Activated CD4-positive, alpha-beta memory T cell treated with anti-CD3 and anti-CD28 coated beads, Interleukin-2, amount 10 ng/mL, durations not matched to agents 7 days and 5 days (primary cell): ENCODE measurements around the gene CDCP2. TPM values are rescaled to one million over a fixed set of nuclear protein-coding genes. Genes with fewer than 3 reads are reported as not detected.

Experiments
- CTCF ChIA-PET: fragments of 350-600 bp; sonication (Branson Sonifier 250); formaldehyde crosslinking; loops from one replicate; lab custom pipeline; 2021; ENCODE audit warnings: antibody characterized with exemption, inconsistent platforms; lab: Charles Lee
- POLR2A ChIA-PET: fragments of 350-600 bp; sonication (Branson Sonifier 250); formaldehyde crosslinking; loops from one replicate; lab custom pipeline; 2021; ENCODE audit warnings: antibody characterized with exemption; lab: Charles Lee
- DNase-seq: peaks from one replicate; pipeline ENCODE4 v3.0.0-alpha.2; 2020
- H3K27ac Mint-ChIP-seq: one replicate; pipeline ENCODE4 v1.8.0; 2021; ENCODE audit warnings: mild to moderate bottlenecking, mixed read lengths
- H3K27me3 Mint-ChIP-seq: one replicate; pipeline ENCODE4 v1.8.0; 2021; ENCODE audit warnings: mixed read lengths
- H3K36me3 Mint-ChIP-seq: one replicate; pipeline ENCODE4 v1.8.0; 2021; ENCODE audit warnings: low read depth, mixed read lengths
- H3K4me1 Mint-ChIP-seq: one replicate; pipeline ENCODE4 v1.8.0; 2021; ENCODE audit warnings: mixed read lengths
- H3K4me3 Mint-ChIP-seq: one replicate; pipeline ENCODE4 v1.8.0; 2021; ENCODE audit warnings: mild to moderate bottlenecking, mixed read lengths
- H3K9me3 Mint-ChIP-seq: one replicate; pipeline ENCODE4 v1.8.0; 2021; ENCODE audit warnings: mixed read lengths
- total RNA-seq, 2 experiments: library from RNA; stranded (reverse); gene quantifications; one replicate each; pipeline ENCODE4 v1.2.3, GENCODE V29; 2021

Gene CDCP2
- total RNA-seq, 2 experiments from 2014 or later, result not detected

DNA sequence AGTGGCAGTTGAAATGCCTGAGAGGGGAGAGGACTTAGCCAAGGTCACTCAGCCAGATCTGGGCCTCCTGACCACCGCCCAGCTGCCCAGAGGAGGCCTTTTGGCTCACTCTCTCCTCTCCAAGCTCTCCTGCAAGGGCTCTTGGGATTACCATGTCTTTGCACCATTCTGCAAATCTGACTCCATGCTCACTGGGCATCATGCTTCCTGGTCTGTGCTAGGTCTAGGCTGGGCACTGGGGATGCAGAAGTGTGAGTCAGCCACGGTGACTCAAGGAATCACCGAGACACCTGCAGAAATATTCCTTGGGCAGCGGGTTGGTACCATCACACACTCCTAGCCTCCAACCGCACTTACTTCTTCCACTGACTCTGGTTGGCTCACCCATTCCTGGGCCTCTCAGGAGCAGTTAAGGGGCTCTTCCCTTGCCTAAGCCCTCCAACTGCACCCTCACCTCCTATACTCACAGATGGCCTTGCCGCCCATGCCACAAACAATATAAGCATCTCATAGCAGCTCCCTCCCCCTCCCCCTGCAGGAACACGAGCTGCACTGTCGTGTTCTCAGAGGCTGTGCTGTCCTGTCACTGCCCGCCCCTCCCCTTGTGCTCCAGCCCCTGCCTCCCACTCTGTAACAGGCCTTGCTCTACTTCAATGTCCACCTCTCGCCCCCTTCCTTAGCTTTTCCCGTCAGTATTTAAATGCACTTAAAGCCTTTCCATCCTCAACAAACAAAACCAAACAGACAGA lies 34.8 kb downstream of the CDCP2 start:
- Mint-ChIP-seq H3K27me3 (peaks cover 4% of the 10 kb centered on the region), H3K27ac (no peak overlapping the region), H3K9me3 (no peaks in the 10 kb centered on the region), H3K4me3 (no peak overlapping the region), H3K36me3 (no peaks in the 10 kb centered on the region), H3K4me1 (peaks cover 4% of the 10 kb centered on the region)
- DNase-seq, result no peak
- CTCF ChIA-PET, result interaction anchor here (1.1 to 1.2 kb wide), 2 partner anchors 36 to 371 kb away, joined by 3 to 6 read pairs; no protein-coding TSS in a partner anchor
- POLR2A ChIA-PET, result interaction anchor here (1.3 kb wide), 1 partner anchor 10 kb away, joined by 3 read pairs; no protein-coding TSS in a partner anchor

DNA sequence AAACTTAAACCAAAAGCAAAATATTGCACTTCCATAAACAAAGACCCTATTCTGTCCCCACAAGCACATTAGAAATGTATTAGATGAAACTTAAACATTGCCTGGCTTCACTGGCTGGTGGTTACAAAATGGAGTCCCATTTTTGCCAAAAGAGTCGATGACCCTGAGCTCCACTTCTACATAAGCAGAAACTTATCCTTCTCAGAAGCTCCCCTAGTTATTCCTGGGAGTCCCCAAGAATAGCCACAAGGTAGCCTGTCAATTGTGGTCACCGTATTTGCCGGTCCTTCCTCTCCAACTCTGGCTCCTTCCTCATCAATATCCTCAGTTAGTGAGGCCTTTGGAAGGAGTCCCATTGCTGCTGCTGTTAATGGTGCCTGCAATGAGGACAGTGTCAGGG lies 37.3 kb downstream of the CDCP2 start:
- CTCF ChIA-PET, result interaction anchor here (0.5 to 1.6 kb wide), 3 partner anchors 8 to 35 kb away, joined by 3 to 4 read pairs (median 3); no protein-coding TSS in a partner anchor
- no peaks in the 10 kb centered on the region for H3K9me3 Mint-ChIP-seq
- no peaks in the 10 kb centered on the region for H3K4me1 Mint-ChIP-seq
- H3K27me3 Mint-ChIP-seq, result no peaks in the 10 kb centered on the region
- no peak overlapping the region for H3K4me3 Mint-ChIP-seq
- POLR2A ChIA-PET, result interaction anchor here (1.7 kb wide), 1 partner anchor 12 kb away, joined by 5 read pairs; no protein-coding TSS in a partner anchor
- H3K27ac Mint-ChIP-seq, result no peak overlapping the region
- no peaks in the 10 kb centered on the region for H3K36me3 Mint-ChIP-seq
- no peak for DNase-seq

DNA sequence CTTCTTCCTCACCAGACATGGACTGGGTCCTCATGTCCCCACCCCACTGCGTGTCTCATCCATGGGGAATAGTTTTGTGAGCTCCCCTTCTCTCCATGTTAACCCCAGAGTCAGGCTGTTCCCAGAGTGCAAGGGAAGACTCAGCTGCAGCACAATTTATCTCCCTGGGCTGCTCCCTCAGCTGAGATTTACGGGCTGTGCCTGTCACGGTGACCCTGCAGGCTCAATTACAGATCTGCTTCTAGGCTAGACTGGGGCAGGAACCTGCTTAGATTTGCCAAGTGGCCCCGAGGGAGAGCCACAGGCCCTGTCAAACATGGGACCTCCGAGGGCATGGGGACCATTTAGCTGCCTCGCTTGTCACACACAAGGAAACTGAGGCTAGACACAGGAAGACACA lies 37.8 kb downstream of the CDCP2 start:
- Mint-ChIP-seq H3K27ac (no peak overlapping the region), H3K36me3 (no peaks in the 10 kb centered on the region), H3K27me3 (no peaks in the 10 kb centered on the region), H3K9me3 (no peaks in the 10 kb centered on the region), H3K4me1 (no peaks in the 10 kb centered on the region), H3K4me3 (no peak overlapping the region)
- no peak for DNase-seq
- CTCF ChIA-PET, result interaction anchor here (1.3 to 1.6 kb wide), 2 partner anchors 8 to 10 kb away, joined by 3 to 4 read pairs; no protein-coding TSS in a partner anchor
- POLR2A ChIA-PET, result interaction anchor here (1.7 kb wide), 1 partner anchor 11 kb away, joined by 5 read pairs; no protein-coding TSS in a partner anchor

DNA sequence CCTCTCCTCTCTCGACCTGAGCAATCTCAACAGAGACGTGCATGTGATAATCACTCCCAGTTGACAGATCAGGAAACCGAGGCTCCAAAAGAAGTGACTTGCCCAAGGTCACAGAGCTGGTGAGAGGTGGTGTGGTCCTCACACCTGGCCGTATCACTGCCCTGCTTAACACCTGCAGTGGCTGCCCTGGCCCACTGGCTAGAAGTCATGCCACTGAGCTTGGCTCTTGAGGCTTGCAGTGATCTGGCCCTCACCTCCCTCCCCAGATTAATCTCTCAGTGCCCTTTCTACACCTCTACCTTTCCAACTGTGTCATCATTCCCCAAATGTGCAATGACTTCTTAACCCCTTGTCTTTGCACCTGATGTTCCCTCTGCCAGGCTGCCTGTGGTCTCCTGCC lies 38.8 kb downstream of the CDCP2 start:
- Mint-ChIP-seq H3K9me3 (no peaks in the 10 kb centered on the region), H3K4me3 (no peak overlapping the region), H3K4me1 (no peaks in the 10 kb centered on the region), H3K36me3 (no peaks in the 10 kb centered on the region), H3K27me3 (no peaks in the 10 kb centered on the region), H3K27ac (no peak overlapping the region)
- DNase-seq, result no peak
- ChIA-PET POLR2A (no interaction called here), CTCF (interaction anchor here (1.2 to 1.6 kb wide), 3 partner anchors 9 to 32 kb away, joined by 3 to 4 read pairs (median 3); no protein-coding TSS in a partner anchor)

DNA sequence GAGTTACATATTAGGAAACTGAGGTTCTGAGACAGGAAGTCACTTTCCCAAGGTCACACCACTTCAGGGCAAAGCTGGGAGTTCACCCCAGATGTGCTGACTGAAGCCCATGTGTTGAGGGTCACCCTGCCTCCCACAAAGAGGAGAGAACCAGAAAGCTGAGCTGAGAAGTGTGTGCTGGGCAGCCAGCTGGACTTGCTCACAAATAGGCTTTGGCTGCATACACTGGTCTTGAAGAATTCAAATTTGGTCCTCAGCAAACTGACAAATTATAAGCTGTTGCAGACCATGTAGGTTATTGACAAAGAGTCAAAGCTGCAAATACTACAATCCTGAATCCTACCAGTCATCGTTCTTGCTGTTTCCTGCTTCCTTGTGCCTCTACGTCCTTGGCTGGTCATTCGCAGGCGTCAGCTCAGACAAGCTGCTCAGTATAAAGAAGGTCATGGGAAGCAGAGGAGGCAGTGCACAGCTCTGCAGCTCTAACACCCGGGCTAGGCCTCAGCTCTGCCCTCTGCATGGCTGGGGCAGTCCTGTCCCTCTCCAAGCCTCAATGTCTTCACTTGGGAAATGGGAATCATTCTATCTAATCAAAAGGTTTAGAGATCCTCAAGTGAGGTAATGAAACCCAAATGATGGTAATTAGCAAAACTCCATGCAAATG lies 40.0 kb downstream of the CDCP2 start:
- Mint-ChIP-seq H3K4me3 (no peak overlapping the region), H3K9me3 (no peaks in the 10 kb centered on the region)

DNA sequence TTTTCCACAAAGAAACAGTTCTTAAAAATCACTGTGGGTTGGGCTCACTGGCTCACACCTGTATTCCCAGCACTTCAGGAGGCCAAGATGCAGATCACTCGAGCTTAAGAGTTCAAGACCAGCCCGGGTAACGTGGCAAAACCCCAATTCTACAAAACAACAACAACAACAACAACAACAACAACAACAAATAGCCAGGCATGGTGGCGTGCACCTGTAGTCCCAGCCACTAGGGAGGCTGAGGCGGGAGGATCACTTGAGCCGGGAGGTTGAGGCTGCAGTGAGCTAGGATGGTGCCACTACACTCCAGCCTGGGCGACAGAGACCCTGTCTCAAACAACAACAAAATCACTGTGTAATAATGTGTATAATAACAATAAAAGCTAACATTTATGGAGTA lies 40.8 kb downstream of the CDCP2 start:
- no peaks in the 10 kb centered on the region for H3K4me1 Mint-ChIP-seq

More for the DNA sequence above, 40.0 kb downstream of the CDCP2 start:
- H3K27me3 Mint-ChIP-seq, result no peaks in the 10 kb centered on the region
- DNase-seq, result no peak
- no peak overlapping the region for H3K27ac Mint-ChIP-seq
- no peaks in the 10 kb centered on the region for H3K36me3 Mint-ChIP-seq
- POLR2A ChIA-PET, result no interaction called here
- H3K4me1 Mint-ChIP-seq, result no peaks in the 10 kb centered on the region
- CTCF ChIA-PET, result interaction anchor here (1.2 kb wide), 1 partner anchor 31 kb away, joined by 3 read pairs; no protein-coding TSS in a partner anchor

DNA sequence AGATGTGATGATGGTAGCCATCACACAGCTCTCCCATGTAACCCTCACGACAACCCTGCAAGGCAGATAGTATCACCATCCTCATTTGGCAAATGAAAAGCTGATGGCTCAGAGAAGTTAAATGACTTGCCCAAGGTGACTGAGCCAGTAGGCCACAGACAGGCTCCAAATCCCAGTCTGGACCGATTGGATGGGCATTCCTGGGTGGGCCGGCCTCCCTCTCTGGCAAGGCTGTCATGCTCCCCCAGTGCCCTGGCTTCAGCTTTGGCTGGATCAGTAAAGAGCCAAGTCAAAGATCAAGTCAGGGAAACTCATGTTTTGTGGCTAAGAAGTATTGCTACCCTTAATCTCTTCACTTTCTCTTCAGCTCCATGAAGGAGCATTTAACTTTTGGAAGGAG lies 41.2 kb downstream of the CDCP2 start:
- Mint-ChIP-seq H3K36me3 (no peaks in the 10 kb centered on the region), H3K27ac (no peak overlapping the region), H3K4me3 (no peak overlapping the region), H3K4me1 (no peaks in the 10 kb centered on the region), H3K9me3 (no peaks in the 10 kb centered on the region), H3K27me3 (no peaks in the 10 kb centered on the region)
- ChIA-PET POLR2A (no interaction called here), CTCF (no interaction called here)
- DNase-seq, result peak; percentile 7

More for the DNA sequence above, 40.8 kb downstream of the CDCP2 start:
- ChIA-PET CTCF (no interaction called here), POLR2A (no interaction called here)
- Mint-ChIP-seq H3K36me3 (no peaks in the 10 kb centered on the region), H3K27me3 (no peaks in the 10 kb centered on the region), H3K27ac (no peak overlapping the region), H3K4me3 (no peak overlapping the region), H3K9me3 (no peaks in the 10 kb centered on the region)
- peak; percentile 6 for DNase-seq

DNA sequence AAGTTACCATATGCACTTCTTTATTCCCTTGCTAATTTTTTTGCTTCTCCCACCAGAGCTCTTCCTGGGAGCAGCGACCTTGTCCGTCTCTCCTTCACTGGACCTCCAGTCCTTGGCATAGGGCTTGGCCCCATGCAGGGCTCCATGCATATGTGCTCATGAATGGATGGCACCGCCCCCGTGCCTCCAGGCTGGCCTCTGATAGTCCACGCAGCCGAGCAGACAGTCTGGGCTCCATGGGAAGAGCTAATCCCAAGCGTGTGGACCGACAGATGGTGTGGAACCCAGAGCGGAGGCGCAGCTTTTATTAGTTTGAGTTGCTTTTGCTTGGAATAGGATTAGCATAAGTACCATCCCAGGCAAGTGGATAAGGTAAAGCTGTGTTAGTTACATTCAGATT lies 41.8 kb downstream of the CDCP2 start:
- CTCF ChIA-PET, result no interaction called here
- POLR2A ChIA-PET, result no interaction called here
- Mint-ChIP-seq H3K36me3 (no peaks in the 10 kb centered on the region), H3K9me3 (no peaks in the 10 kb centered on the region), H3K4me1 (no peaks in the 10 kb centered on the region), H3K27ac (no peak overlapping the region), H3K4me3 (no peak overlapping the region), H3K27me3 (no peaks in the 10 kb centered on the region)
- peak; percentile 1 for DNase-seq

DNA sequence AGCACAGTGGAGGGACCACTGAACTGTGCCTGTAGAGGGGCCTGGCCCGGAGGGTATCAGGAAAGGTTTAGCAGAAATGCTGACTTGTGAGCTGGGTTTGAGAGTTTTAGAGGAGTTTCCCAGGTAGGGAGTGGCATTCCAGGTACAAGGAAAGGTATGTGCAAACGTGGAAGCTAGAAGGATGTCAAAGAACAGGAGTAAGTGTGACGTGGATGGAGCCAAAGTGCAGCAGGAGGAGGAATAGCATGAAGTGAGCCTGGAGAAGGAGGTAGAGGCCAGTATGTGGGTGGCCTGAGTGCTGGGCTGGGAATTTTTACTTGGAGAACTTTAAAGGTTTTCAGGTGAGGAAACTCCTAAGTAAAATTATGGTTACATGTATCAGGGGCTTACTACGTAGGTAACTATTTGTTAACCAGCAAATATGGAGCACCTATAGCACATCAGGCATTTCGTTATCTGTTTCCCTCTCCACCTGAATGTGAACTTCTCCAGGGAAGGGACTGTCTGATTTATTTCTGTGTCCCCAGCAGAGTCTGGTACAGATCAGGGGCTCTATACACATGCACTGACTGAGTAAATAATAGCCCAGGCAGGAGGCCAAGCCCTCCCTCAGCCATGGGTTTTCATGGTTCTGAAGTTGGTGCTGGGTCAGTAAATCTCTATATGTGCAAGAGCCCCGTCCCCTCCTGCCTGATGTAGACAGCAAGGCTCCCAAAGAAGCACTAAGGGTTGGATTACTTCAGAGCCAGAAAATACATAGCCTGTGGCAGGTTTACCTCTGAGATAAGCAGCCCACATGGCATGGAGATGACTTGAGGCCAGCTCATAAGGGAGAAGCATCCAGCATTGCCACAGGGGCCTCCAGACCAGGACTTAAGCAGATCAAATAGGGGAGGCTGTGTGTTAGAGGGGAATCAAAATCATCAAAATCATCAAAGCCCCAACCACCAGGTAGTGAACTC lies 43.4 kb downstream of the CDCP2 start:
- Mint-ChIP-seq H3K27ac (no peak overlapping the region), H3K27me3 (no peaks in the 10 kb centered on the region), H3K36me3 (no peaks in the 10 kb centered on the region), H3K4me1 (no peaks in the 10 kb centered on the region), H3K4me3 (no peak overlapping the region), H3K9me3 (no peaks in the 10 kb centered on the region)
- ChIA-PET POLR2A (no interaction called here), CTCF (no interaction called here)
- DNase-seq, result no peak

DNA sequence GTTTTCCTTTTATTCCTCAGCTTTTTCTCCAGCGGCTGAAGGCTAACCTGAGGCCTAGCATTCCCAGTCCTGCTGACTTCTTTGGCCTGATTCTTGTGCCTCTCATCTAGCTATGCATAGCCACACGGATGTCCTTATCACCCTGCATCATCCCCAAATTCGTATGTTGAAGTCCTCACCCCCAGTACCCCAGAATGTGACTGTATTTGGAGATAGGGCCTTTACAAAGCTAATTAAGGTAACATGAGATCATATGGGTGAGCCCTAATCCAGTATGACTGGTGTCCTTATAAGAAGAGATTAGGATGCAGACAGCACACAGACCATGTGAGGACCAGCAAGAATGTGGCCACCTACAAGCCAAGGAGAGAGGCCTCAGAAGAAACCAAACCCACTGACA lies 44.6 kb downstream of the CDCP2 start:
- ChIA-PET CTCF (interaction anchor here (1.0 kb wide), 1 partner anchor 9 kb away, joined by 3 read pairs; no protein-coding TSS in a partner anchor), POLR2A (interaction anchor here (1.0 kb wide), 1 partner anchor 10 kb away, joined by 3 read pairs; no protein-coding TSS in a partner anchor)
- Mint-ChIP-seq H3K27me3 (no peaks in the 10 kb centered on the region), H3K4me3 (no peak overlapping the region), H3K36me3 (peaks cover under 1% of the 10 kb centered on the region), H3K9me3 (no peaks in the 10 kb centered on the region), H3K4me1 (no peaks in the 10 kb centered on the region), H3K27ac (no peak overlapping the region)
- DNase-seq, result no peak

DNA sequence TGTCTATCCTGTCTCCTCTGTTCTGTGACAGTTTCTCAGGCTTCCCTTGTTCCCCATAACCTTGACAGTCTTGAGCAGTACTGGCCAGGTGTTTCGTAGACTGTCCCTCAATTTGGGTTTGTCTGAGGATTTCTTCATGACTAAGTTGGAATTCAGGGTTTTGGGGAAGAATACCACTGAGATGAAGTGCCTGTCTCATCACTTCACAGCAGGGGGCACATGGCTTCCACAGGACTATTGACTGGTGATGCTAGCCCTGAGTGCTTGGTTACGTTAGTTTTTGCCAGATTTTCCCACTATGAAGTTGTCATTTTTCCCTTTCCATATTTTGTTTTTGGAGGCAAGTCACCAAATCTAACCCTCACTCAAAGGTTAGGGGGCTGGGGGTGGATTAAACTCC lies 45.7 kb downstream of the CDCP2 start:
- DNase-seq, result no peak
- Mint-ChIP-seq H3K4me3 (no peak overlapping the region), H3K36me3 (peaks cover 8% of the 10 kb centered on the region), H3K9me3 (no peaks in the 10 kb centered on the region), H3K27me3 (no peaks in the 10 kb centered on the region), H3K4me1 (no peaks in the 10 kb centered on the region), H3K27ac (no peak overlapping the region)
- ChIA-PET CTCF (interaction anchor here (1.0 kb wide), 1 partner anchor 10 kb away, joined by 3 read pairs; no protein-coding TSS in a partner anchor), POLR2A (no interaction called here)

DNA sequence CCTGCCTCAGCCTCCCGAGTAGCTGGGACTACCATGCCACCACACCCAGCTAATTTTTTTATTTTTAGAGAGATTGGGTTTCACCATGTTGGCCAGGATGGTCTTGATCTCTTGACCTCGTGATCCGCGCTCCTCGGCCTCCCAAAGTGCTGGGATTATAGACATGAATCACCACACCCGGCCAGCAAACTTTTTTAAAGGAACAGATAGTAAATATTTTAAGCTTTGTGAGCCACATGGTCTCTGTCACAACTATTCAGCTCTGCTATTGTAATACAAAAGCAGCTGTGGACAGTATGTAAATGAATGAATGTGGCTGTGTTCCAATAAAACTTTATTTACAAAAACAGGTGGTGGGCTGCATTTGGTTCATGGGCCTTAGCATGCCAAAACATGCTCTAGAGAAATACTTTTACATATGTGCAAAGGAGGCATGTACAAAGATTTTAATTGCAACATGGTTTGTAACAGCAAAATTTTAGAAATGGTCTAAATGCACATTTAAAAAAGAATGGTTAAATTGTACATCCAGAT lies 47.0 kb downstream of the CDCP2 start:
- Mint-ChIP-seq H3K9me3 (no peaks in the 10 kb centered on the region), H3K4me3 (no peak overlapping the region), H3K36me3 (peaks cover 12% of the 10 kb centered on the region), H3K27me3 (no peaks in the 10 kb centered on the region), H3K4me1 (no peaks in the 10 kb centered on the region), H3K27ac (no peak overlapping the region)
- no peak for DNase-seq
- POLR2A ChIA-PET, result interaction anchor here (0.6 kb wide), 1 partner anchor 668 kb away, joined by 3 read pairs; no protein-coding TSS in a partner anchor
- CTCF ChIA-PET, result interaction anchor here (1.6 kb wide), 1 partner anchor 9 kb away, joined by 4 read pairs; no protein-coding TSS in a partner anchor
